Heart right ventricle (tissue), 16 donors: Measurements from ENCODE around the gene NXN. TPM values are rescaled to one million over a fixed set of nuclear protein-coding genes. Genes with fewer than 3 reads are reported as not detected.
"Not testable (repeated sequence)": the region's sequence is repeated elsewhere in the genome, so short reads cannot be mapped to it uniquely, and the experiment has no call there.

Source experiments
- ATAC-seq, 8 donors: fragments of 200-7000 bp; cut with Tn5 transposase; one replicate each; pipeline ENCODE4 v1.9.1; 2020; ENCODE audit warnings: mild to moderate bottlenecking in 8 of 8, moderate library complexity in 8 of 8, moderate number of reproducible peaks in 1 of 8
- DNase-seq, 2 donors: peaks; one replicate each; pipeline ENCODE4 v3.0.0-alpha.2; 2020
- H3K27ac ChIP-seq, 10 donors: fragments of 200-600 bp; sonication (generic) in 2 of 10; one replicate each; pipeline versions ENCODE4 v1.5.0 to v1.8.0; 2020 to 2022; ENCODE audit warnings: mild to moderate bottlenecking in 3 of 10
- H3K27me3 ChIP-seq, 7 donors: fragments of 200-600 bp; one replicate each; pipeline ENCODE4 v1.8.0; 2021 to 2022; ENCODE audit warnings: mild to moderate bottlenecking in 2 of 7
- H3K36me3 ChIP-seq, 9 donors: fragments of 200-600 bp; sonication (generic) in 1 of 9; one replicate each; pipeline versions ENCODE4 v1.5.0 to v1.8.0; 2020 to 2022; ENCODE audit warnings: mild to moderate bottlenecking in 2 of 9
- H3K4me1 ChIP-seq, 9 donors: fragments of 200-600 bp; sonication (generic) in 1 of 9; one replicate each; pipeline versions ENCODE4 v1.5.0 to v1.8.0; 2020 to 2022; ENCODE audit warnings: mild to moderate bottlenecking in 4 of 9
- H3K4me3 ChIP-seq, 10 donors: fragments of 200-600 bp; sonication (generic) in 2 of 10; one replicate each; pipeline versions ENCODE4 v1.5.0 to v1.8.0; 2020 to 2022; ENCODE audit warnings: mild to moderate bottlenecking in 7 of 10, moderate library complexity in 2 of 10
- H3K9me3 ChIP-seq, 11 donors: fragments of 200-600 bp in 10 of 11; sonication (generic) in 2 of 11; one replicate each; pipeline versions ENCODE4 v1.5.0 to v1.8.0; 2013 to 2022; ENCODE audit warnings: mild to moderate bottlenecking in 2 of 11, control low read depth in 1 of 11, moderate library complexity in 1 of 11
- WGBS, 2 donors: extraction: QIAGEN DNeasy Blood & Tissue Kit; methylation state at CpG; one replicate each; pipeline ENCODE4 v1.1.7; 2013; ENCODE audit warnings: inconsistent platforms in 1 of 2; 5-methylcytosine and 5-hydroxymethylcytosine counted together
- intact Hi-C, 10 donors: fragments of 100-400 bp; cut with DNase I; formaldehyde crosslinking; loops; one replicate each; pipeline versions ENCODE4 v1.11.1 to v1.14.2; 2022
- polyA plus RNA-seq, 2 donors: library from polyadenylated mRNA; stranded (reverse); fragments of 200-250 nt; gene quantifications; one replicate each; pipeline ENCODE4 v1.2.3, GENCODE V29; 2013
- total RNA-seq, 10 donors: library from RNA; stranded (reverse); fragmentation: NEBNext Ultra II Directional in 3 of 10; extraction: Animal tissue kit (Norgen Biotek cat#: 25700) in 3 of 10; gene quantifications; one replicate each; pipeline versions ENCODE4 v1.2.1 to v1.2.4, GENCODE V29; 2021 to 2023
- TF ChIP-seq, protein P1 (sequence below), 9 donors: fragments of 200-600 bp; sonication (generic) in 2 of 9; IDR thresholded peaks; one replicate each; pipeline versions ENCODE4 v1.5.0 to v1.8.0; 2021 to 2022; ENCODE audit warnings: antibody characterized with exemption in 9 of 9, mild to moderate bottlenecking in 5 of 9, moderate library complexity in 1 of 9
- donor health status: Arrhythmogenic right ventricular cardiomyopathy.
- donor health status: ischemic (EF 13 %, LVEDD 7.1; RV severe dilation, severe dysfunction).
- donor health status: healthy with polysubstance abuse.
- donor health status: DM: no; HTN: yes; CAD: no.
- donor health status: DM: no; HTN: no; CAD: no.
- donor health status: ischemic (EF 25% LVEDD 6.9; RV normal size, moderate dysfunction).
- donor health status: ischemic (EF 25% LVEDD 5.7; RV mildly dilated, moderate dysfunction).
- donor health status: healthy.
- donor health status: DM: yes; HTN: yes; CAD: no.
- donor health status: Ischemic cardiomyopathy.
- donor health status: ischemic (EF 35%, LVEDD 5.7; RV mildly dilated, moderate dysfunction).
- donor health status: nonischemic (EF 11% LVEDD 7.7; RV severe dilation, severe dysfunction).
- donor health status: DM: yes; HTN: yes; CAD: no.
- donor health status: PGD.
- donor health status: ischemic (EF 29% LVEDD 5.4; RV normal size, mild dysfunction).
- donor health status: nonischemic (EF 23%, LVEDD 6.1; RV moderate dilation, normal function).

Gene NXN
- total and polyA plus RNA-seq, 12 donors: 9.9 to 24.4 (median 15.9) TPM

- no peak for DNase-seq
- no peaks in the 10 kb centered on the region for H3K9me3 ChIP-seq
- ATAC-seq: peak in 1 of 8 donors; percentile 10
- H3K4me3 ChIP-seq: no peak overlapping the region
- H3K4me1 ChIP-seq: peaks cover 11 to 38% (median 30%) of the 10 kb centered on the region in 9 donors
- peak overlapping the region in 4 of 10 donors; percentile 22 to 89 (median 80) for H3K27ac ChIP-seq
- no peaks in the 10 kb centered on the region for H3K27me3 ChIP-seq
- TF ChIP-seq, protein P1, sequence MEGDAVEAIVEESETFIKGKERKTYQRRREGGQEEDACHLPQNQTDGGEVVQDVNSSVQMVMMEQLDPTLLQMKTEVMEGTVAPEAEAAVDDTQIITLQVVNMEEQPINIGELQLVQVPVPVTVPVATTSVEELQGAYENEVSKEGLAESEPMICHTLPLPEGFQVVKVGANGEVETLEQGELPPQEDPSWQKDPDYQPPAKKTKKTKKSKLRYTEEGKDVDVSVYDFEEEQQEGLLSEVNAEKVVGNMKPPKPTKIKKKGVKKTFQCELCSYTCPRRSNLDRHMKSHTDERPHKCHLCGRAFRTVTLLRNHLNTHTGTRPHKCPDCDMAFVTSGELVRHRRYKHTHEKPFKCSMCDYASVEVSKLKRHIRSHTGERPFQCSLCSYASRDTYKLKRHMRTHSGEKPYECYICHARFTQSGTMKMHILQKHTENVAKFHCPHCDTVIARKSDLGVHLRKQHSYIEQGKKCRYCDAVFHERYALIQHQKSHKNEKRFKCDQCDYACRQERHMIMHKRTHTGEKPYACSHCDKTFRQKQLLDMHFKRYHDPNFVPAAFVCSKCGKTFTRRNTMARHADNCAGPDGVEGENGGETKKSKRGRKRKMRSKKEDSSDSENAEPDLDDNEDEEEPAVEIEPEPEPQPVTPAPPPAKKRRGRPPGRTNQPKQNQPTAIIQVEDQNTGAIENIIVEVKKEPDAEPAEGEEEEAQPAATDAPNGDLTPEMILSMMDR (IDR thresholded peaks at IDR 0.05): no peak
- WGBS, 2 donors: 86% methylated on average over 13 of the region's 13 CpGs
- peaks cover 0 to 9% (median 0%) of the 10 kb centered on the region in 9 donors for H3K36me3 ChIP-seq
- intact Hi-C loops: no loop called here
Observed at GRCh38 chr17:867896-868489, 111.6 kb downstream of the NXN start.

DNA sequence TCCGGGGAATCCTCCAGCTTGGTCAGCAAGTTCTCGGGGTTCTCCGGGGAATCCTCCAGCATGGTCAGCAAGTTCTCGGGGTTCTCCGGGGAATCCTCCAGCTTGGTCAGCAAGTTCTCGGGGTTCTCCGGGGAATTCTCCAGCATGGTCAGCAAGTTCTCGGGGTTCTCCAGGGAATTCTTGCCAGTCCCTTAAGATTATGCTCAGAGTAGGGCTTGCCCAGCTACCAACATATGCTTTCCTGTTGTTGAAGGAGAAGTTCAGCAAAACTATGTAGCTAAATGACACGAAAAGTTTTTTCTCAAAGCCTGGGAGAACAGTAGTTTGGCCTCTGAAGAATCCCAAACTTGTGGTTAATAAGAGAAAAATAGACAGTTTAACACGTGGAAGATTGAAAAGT is 112.3 kb downstream of the NXN start:
- H3K27me3 ChIP-seq, DNase-seq, H3K9me3 ChIP-seq, H3K4me3 ChIP-seq, ATAC-seq, intact Hi-C loops: not testable (repeated sequence)
- 87 to 88% methylated on average over 8 of the region's 10 CpGs for WGBS, 2 donors
- peaks cover 11 to 38% (median 30%) of the 10 kb centered on the region in 9 donors for H3K4me1 ChIP-seq
- H3K36me3 ChIP-seq: peaks cover 0 to 14% (median 0%) of the 10 kb centered on the region in 9 donors
- H3K27ac ChIP-seq: peak overlapping the region in 1 of 10 donors; percentile 89

DNA sequence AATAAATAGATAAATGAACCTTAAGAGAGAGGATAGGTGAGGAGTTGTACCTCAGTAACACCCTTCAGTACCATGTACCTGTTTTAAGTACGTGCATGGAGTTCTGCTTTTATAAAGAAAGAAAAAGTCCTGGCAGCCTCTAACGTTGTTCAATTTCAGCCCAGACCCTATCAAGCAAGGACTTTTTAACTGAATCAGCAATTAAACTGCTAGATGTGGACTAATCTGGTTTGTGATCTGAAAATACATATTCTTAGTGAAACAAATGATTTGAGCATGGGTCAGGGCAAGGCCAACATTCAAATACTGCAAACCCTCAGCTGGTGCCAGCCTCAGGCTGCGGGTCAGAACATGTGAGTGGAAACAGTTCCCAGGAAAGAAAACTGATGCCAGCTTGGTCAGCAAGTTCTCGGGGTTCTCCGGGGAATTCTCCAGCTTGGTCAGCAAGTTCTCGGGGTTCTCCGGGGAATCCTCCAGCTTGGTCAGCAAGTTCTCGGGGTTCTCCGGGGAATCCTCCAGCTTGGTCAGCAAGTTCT is 112.9 kb downstream of the NXN start:
- Histone ChIP-seq H3K27me3 (no peaks in the 10 kb centered on the region), H3K4me3 (no peak overlapping the region), H3K27ac (no peak overlapping the region), H3K4me1 (peaks cover 11 to 38% (median 30%) of the 10 kb centered on the region in 9 donors), H3K36me3 (peaks cover 0 to 14% (median 0%) of the 10 kb centered on the region in 9 donors), H3K9me3 (no peaks in the 10 kb centered on the region)
- DNase-seq (no peak), ATAC-seq (no peak)
- TF ChIP-seq, protein P1 (IDR thresholded peaks at IDR 0.05): no peak
- WGBS, 2 donors: 80 to 82% methylated on average over 7 to 9 of the region's 9 CpGs
- intact Hi-C loops: no loop called here

- H3K4me3 ChIP-seq: no peak overlapping the region
- H3K9me3 ChIP-seq: no peaks in the 10 kb centered on the region
- TF ChIP-seq, protein P1 (IDR thresholded peaks at IDR 0.05): no peak
- intact Hi-C loops: no loop called here
- no peak overlapping the region for H3K27ac ChIP-seq
- no peak for DNase-seq
- H3K36me3 ChIP-seq: peaks cover 0 to 14% (median 0%) of the 10 kb centered on the region in 9 donors
- H3K27me3 ChIP-seq: no peaks in the 10 kb centered on the region
- WGBS, 2 donors: 52 to 54% methylated on average over 8 of the region's 8 CpGs
- no peak for ATAC-seq
- H3K4me1 ChIP-seq: peaks cover 5 to 37% (median 25%) of the 10 kb centered on the region in 9 donors
Observed at GRCh38 chr17:864315-864714, 115.3 kb downstream of the NXN start.

- Histone ChIP-seq H3K27ac (no peak overlapping the region), H3K9me3 (no peaks in the 10 kb centered on the region), H3K36me3 (peaks cover 0 to 14% (median 0%) of the 10 kb centered on the region in 9 donors), H3K27me3 (no peaks in the 10 kb centered on the region), H3K4me3 (no peak overlapping the region), H3K4me1 (peaks cover 1 to 37% (median 25%) of the 10 kb centered on the region in 9 donors)
- DNase-seq: no peak
- WGBS, 2 donors: 94 to 96% methylated on average over 23 of the region's 23 CpGs
- no peak for ATAC-seq
- TF ChIP-seq, protein P1 (IDR thresholded peaks at IDR 0.05): no peak
- intact Hi-C loops: no loop called here
Observed at GRCh38 chr17:863880-864279, 115.7 kb downstream of the NXN start.
